Erythroblast (primary cell): Measurements from ENCODE around the gene PIK3C2G.

Experiments used
- GATA1 ChIP-seq: IDR thresholded peaks from 2 replicates; pipeline ENCODE4 v1.6.1; 2011; ENCODE audit warnings: low read depth, mild to moderate bottlenecking, control low read depth, low read length, moderate library complexity
- POLR2A ChIP-seq: IDR thresholded peaks from 2 replicates; pipeline ENCODE4 v1.6.1; 2011; ENCODE audit warnings: mild to moderate bottlenecking, low read length

GRCh38 chr12:18297902-18298301, 36.6 kb downstream of the PIK3C2G start:
- no peak for TF ChIP-seq POLR2A
- no peak for TF ChIP-seq GATA1
